HG02588 (cell line): ENCODE measurements around the gene EPS8.
A peak's percentile ranks its signal among the peaks of the same experiment; 100 is the strongest.

ENCODE experiments used
- ATAC-seq: cut with Tn5 transposase; IDR thresholded peaks from one replicate; pipeline ENCODE4 v1.9.1; 2021; ENCODE audit warnings: mild to moderate bottlenecking, moderate library complexity; ENCODE audit not compliant: unreplicated experiment

EPS8 gene

GRCh38 chr12:15698377-15698871 lies 90.8 kb downstream of the EPS8 start:
- ATAC-seq, result no peak

GRCh38 chr12:15697201-15697600 lies 92.0 kb downstream of the EPS8 start:
- ATAC-seq, result no peak

GRCh38 chr12:15693228-15693911 lies 95.8 kb downstream of the EPS8 start:
- no peak for ATAC-seq

GRCh38 chr12:15691388-15691787 lies 97.8 kb downstream of the EPS8 start:
- no peak for ATAC-seq

- ATAC-seq, result no peak
Observed at GRCh38 chr12:15690320-15690719, 98.9 kb downstream of the EPS8 start.

GRCh38 chr12:15689751-15690191 lies 99.4 kb downstream of the EPS8 start:
- no peak for ATAC-seq

GRCh38 chr12:15688838-15689625 lies 100.2 kb downstream of the EPS8 start:
- no peak for ATAC-seq

GRCh38 chr12:15688202-15688736 lies 100.9 kb downstream of the EPS8 start:
- ATAC-seq, result peak; percentile 47

GRCh38 chr12:15687583-15687982 lies 101.6 kb downstream of the EPS8 start:
- no peak for ATAC-seq

GRCh38 chr12:15684896-15685658 lies 104.1 kb downstream of the EPS8 start:
- no peak for ATAC-seq

GRCh38 chr12:15682826-15683225 lies 106.4 kb downstream of the EPS8 start:
- ATAC-seq, result no peak

GRCh38 chr12:15679151-15679550 lies 110.0 kb downstream of the EPS8 start:
- no peak for ATAC-seq

- no peak for ATAC-seq
Observed at GRCh38 chr12:15677726-15678201, 111.4 kb downstream of the EPS8 start.

- ATAC-seq, result no peak
Observed at GRCh38 chr12:15677228-15677627, 112.0 kb downstream of the EPS8 start.

- no peak for ATAC-seq
Observed at GRCh38 chr12:15672671-15673270, 116.4 kb downstream of the EPS8 start.

GRCh38 chr12:15670756-15671155 lies 118.4 kb downstream of the EPS8 start:
- ATAC-seq, result no peak

GRCh38 chr12:15669256-15669948 lies 119.8 kb downstream of the EPS8 start:
- no peak for ATAC-seq

GRCh38 chr12:15664491-15664890 lies 124.7 kb downstream of the EPS8 start:
- ATAC-seq, result no peak

GRCh38 chr12:15662983-15663659 lies 126.1 kb downstream of the EPS8 start:
- ATAC-seq, result no peak
